ENCODE measurements around the gene MERTK. TPM values are rescaled to one million over a fixed set of nuclear protein-coding genes. Genes with fewer than 3 reads are reported as not detected.
"Not testable (repeated sequence)": the region's sequence is repeated elsewhere in the genome, so short reads cannot be mapped to it uniquely, and the experiment has no call there.

The MERTK gene
- total RNA-seq, 1 donor from 2014 or later: 6.6 TPM

GRCh38 chr2:111963508-111963907 lies 65.1 kb downstream of the MERTK start:
- DNase-seq (ENCODE audit: missing footprints); intact Hi-C loops (cut with DNase I); ATAC-seq: not testable (repeated sequence)

GRCh38 chr2:111965062-111965461 lies 66.7 kb downstream of the MERTK start:
- no peak for DNase-seq (ENCODE audit: missing footprints)
- intact Hi-C loops (cut with DNase I): no loop called here
- ATAC-seq: no peak

GRCh38 chr2:111966241-111966640 lies 67.8 kb downstream of the MERTK start:
- no peak for ATAC-seq
- DNase-seq (ENCODE audit: missing footprints): no peak
- intact Hi-C loops (cut with DNase I): no loop called here

- intact Hi-C loops (cut with DNase I): no loop called here
- ATAC-seq (no peak), DNase-seq (ENCODE audit: missing footprints) (no peak)
These were observed 68.6 kb downstream of the MERTK start for GRCh38 chr2:111967018-111967417.

GRCh38 chr2:111970453-111970852 lies 72.0 kb downstream of the MERTK start:
- DNase-seq (ENCODE audit: missing footprints): no peak
- ATAC-seq: no peak
- intact Hi-C loops (cut with DNase I): loop anchor here (5.0 kb wide), 1 partner anchor 73 kb away; the partner anchor contains the start of gene MERTK

GRCh38 chr2:111972955-111973565 lies 74.7 kb downstream of the MERTK start:
- ATAC-seq (peak; percentile 62), DNase-seq (ENCODE audit: missing footprints) (no peak)
- intact Hi-C loops (cut with DNase I): loop anchor here (5.0 kb wide), 1 partner anchor 76 kb away; the partner anchor contains the start of gene MERTK

- ATAC-seq (no peak), DNase-seq (ENCODE audit: missing footprints) (no peak)
- intact Hi-C loops (cut with DNase I): loop anchor here (5.0 kb wide), 1 partner anchor 76 kb away; the partner anchor contains the start of gene MERTK
These were observed 75.3 kb downstream of the MERTK start for GRCh38 chr2:111973701-111974100.

- DNase-seq (ENCODE audit: missing footprints): no peak
- no peak for ATAC-seq
- intact Hi-C loops (cut with DNase I): no loop called here
These were observed 76.7 kb downstream of the MERTK start for GRCh38 chr2:111975053-111975552.

GRCh38 chr2:111975819-111976218 lies 77.4 kb downstream of the MERTK start:
- no peak for ATAC-seq
- no peak for DNase-seq (ENCODE audit: missing footprints)
- intact Hi-C loops (cut with DNase I): no loop called here

- no peak for DNase-seq (ENCODE audit: missing footprints)
- intact Hi-C loops (cut with DNase I): no loop called here
These were observed 78.8 kb downstream of the MERTK start for GRCh38 chr2:111977240-111977639.

GRCh38 chr2:111978452-111979170 lies 80.2 kb downstream of the MERTK start:
- intact Hi-C loops (cut with DNase I): no loop called here
- DNase-seq (ENCODE audit: missing footprints) (no peak), ATAC-seq (no peak)

More at GRCh38 chr2:111977240-111977639, 78.8 kb downstream of the MERTK start:
- no peak for ATAC-seq

- DNase-seq (ENCODE audit: missing footprints) (no peak), ATAC-seq (no peak)
- intact Hi-C loops (cut with DNase I): no loop called here
These were observed 83.3 kb downstream of the MERTK start for GRCh38 chr2:111981666-111982065.

- no peak for ATAC-seq
- intact Hi-C loops (cut with DNase I): no loop called here
These were observed 84.4 kb downstream of the MERTK start for GRCh38 chr2:111982822-111983221.

GRCh38 chr2:111983478-111984212 lies 85.2 kb downstream of the MERTK start:
- intact Hi-C loops (cut with DNase I): no loop called here
- no peak for ATAC-seq
- no peak for DNase-seq (ENCODE audit: missing footprints)

More at GRCh38 chr2:111982822-111983221, 84.4 kb downstream of the MERTK start:
- no peak for DNase-seq (ENCODE audit: missing footprints)

- DNase-seq (ENCODE audit: missing footprints): no peak
- ATAC-seq: no peak
- intact Hi-C loops (cut with DNase I): no loop called here
These were observed 85.8 kb downstream of the MERTK start for GRCh38 chr2:111984213-111984604.

- ATAC-seq (no peak), DNase-seq (ENCODE audit: missing footprints) (no peak)
- intact Hi-C loops (cut with DNase I): no loop called here
These were observed 87.1 kb downstream of the MERTK start for GRCh38 chr2:111985514-111985913.

GRCh38 chr2:111986116-111986900 lies 87.9 kb downstream of the MERTK start:
- no peak for DNase-seq (ENCODE audit: missing footprints)
- intact Hi-C loops (cut with DNase I): no loop called here
- ATAC-seq: no peak

GRCh38 chr2:111990375-111990774 lies 92.0 kb downstream of the MERTK start:
- no peak for ATAC-seq
- intact Hi-C loops (cut with DNase I): no loop called here
- DNase-seq (ENCODE audit: missing footprints): no peak

GRCh38 chr2:111990856-111991255 lies 92.4 kb downstream of the MERTK start:
- DNase-seq (ENCODE audit: missing footprints): no peak
- intact Hi-C loops (cut with DNase I): no loop called here
- ATAC-seq: no peak
